ENCODE measurements around the gene SLC22A6. TPM values are rescaled to one million over a fixed set of nuclear protein-coding genes. Genes with fewer than 3 reads are reported as not detected.

SLC22A6 gene
- total and polyA plus RNA-seq, 8 donors: 0.08 to 0.34 (median 0.14) TPM; not detected in 3

DNA sequence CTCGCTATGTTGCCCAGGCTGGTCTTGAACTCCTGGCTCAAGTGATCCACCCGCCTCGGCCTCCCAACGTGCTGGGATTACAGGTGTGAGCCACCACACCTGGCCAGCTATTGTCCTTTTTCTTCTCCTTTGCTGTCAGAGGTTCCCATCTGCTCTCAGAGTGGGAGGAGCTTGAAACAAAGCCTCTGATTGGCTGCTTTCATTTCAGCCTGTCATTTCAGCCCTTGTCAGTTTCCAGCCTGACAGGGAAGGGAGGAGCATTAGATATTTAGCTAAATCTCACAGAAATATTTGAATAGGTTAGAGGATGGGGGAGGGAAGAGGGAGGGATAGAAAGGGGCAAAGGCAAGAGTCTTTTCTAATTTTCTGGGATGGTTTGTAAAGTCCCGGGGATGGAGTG, 8.7 kb downstream of the SLC22A6 start:
- H3K27ac ChIP-seq: no peak overlapping the region
- peaks cover 0 to 6% of the 10 kb centered on the region in 2 donors for H3K27me3 ChIP-seq
- ATAC-seq (no peak), DNase-seq (no peak)
- H3K4me3 ChIP-seq: no peak overlapping the region
- no peak for TF ChIP-seq CTCF (IDR thresholded peaks at IDR 0.05)
- intact Hi-C loops (cut with DNase I): no loop called here
- H3K4me1 ChIP-seq: no peaks in the 10 kb centered on the region
- H3K9me3 ChIP-seq: no peaks in the 10 kb centered on the region
- H3K36me3 ChIP-seq: no peaks in the 10 kb centered on the region

- DNase-seq (peak in 2 of 4 donors; percentile 16 to 50), ATAC-seq (peak; percentile 80)
- Histone ChIP-seq H3K36me3 (no peaks in the 10 kb centered on the region), H3K27me3 (peaks cover 0 to 6% of the 10 kb centered on the region in 2 donors), H3K4me3 (no peak overlapping the region), H3K9me3 (no peaks in the 10 kb centered on the region), H3K27ac (no peak overlapping the region), H3K4me1 (no peaks in the 10 kb centered on the region)
- intact Hi-C loops (cut with DNase I): no loop called here
- TF ChIP-seq CTCF (IDR thresholded peaks at IDR 0.05): peak in 1 of 2 donors; percentile 26
These were observed 9.8 kb downstream of the SLC22A6 start for GRCh38 chr11:62974848-62975522.

- no peaks in the 10 kb centered on the region for H3K36me3 ChIP-seq
- no peak overlapping the region for H3K4me3 ChIP-seq
- H3K9me3 ChIP-seq: no peaks in the 10 kb centered on the region
- DNase-seq (no peak), ATAC-seq (no peak)
- H3K4me1 ChIP-seq: no peaks in the 10 kb centered on the region
- no peaks in the 10 kb centered on the region for H3K27me3 ChIP-seq
- no peak for TF ChIP-seq CTCF (IDR thresholded peaks at IDR 0.05)
- intact Hi-C loops (cut with DNase I): no loop called here
- no peak overlapping the region for H3K27ac ChIP-seq
These were observed 19.2 kb downstream of the SLC22A6 start for GRCh38 chr11:62965574-62965973.

GRCh38 chr11:62962391-62962790, 22.4 kb downstream of the SLC22A6 start:
- Histone ChIP-seq H3K27ac (no peak overlapping the region), H3K4me3 (no peak overlapping the region), H3K36me3 (no peaks in the 10 kb centered on the region), H3K27me3 (no peaks in the 10 kb centered on the region), H3K4me1 (peaks cover 5 to 12% of the 10 kb centered on the region in 2 donors), H3K9me3 (no peaks in the 10 kb centered on the region)
- DNase-seq (no peak), ATAC-seq (no peak)
- intact Hi-C loops (cut with DNase I): no loop called here
- no peak for TF ChIP-seq CTCF (IDR thresholded peaks at IDR 0.05)

GRCh38 chr11:62961017-62961570, 23.7 kb downstream of the SLC22A6 start:
- TF ChIP-seq CTCF (IDR thresholded peaks at IDR 0.05): no peak
- H3K36me3 ChIP-seq: no peaks in the 10 kb centered on the region
- no peak overlapping the region for H3K27ac ChIP-seq
- peaks cover 5 to 12% of the 10 kb centered on the region in 2 donors for H3K4me1 ChIP-seq
- intact Hi-C loops (cut with DNase I): no loop called here
- H3K9me3 ChIP-seq: no peaks in the 10 kb centered on the region
- H3K4me3 ChIP-seq: no peak overlapping the region
- DNase-seq (no peak), ATAC-seq (no peak)
- no peaks in the 10 kb centered on the region for H3K27me3 ChIP-seq
